Measurements from ENCODE around the gene DCDC2.
A peak's percentile ranks its signal among the peaks of the same experiment; 100 is the strongest.
"Not testable (repeated sequence)": the region's sequence is repeated elsewhere in the genome, so short reads cannot be mapped to it uniquely, and the experiment has no call there.

Gene DCDC2

GRCh38 chr6:24322924-24323323 is 34.9 kb downstream of the DCDC2 start:
- Mint-ChIP-seq H3K4me3 (no peak overlapping the region), H3K4me1 (no peaks in the 10 kb centered on the region), H3K27ac (no peak overlapping the region), H3K9me3 (no peaks in the 10 kb centered on the region), H3K36me3 (ENCODE audit: low read depth) (no peaks in the 10 kb centered on the region), H3K27me3 (peaks cover 23% of the 10 kb centered on the region)
- ATAC-seq (no peak), DNase-seq (no peak)

GRCh38 chr6:24322446-24322845 is 35.4 kb downstream of the DCDC2 start:
- H3K36me3 Mint-ChIP-seq (ENCODE audit: low read depth); ATAC-seq; H3K9me3 Mint-ChIP-seq; DNase-seq; H3K4me3 Mint-ChIP-seq; H3K27ac Mint-ChIP-seq; H3K4me1 Mint-ChIP-seq: not testable (repeated sequence)
- peaks cover 23% of the 10 kb centered on the region for H3K27me3 Mint-ChIP-seq

- ATAC-seq, result no peak
Measured at GRCh38 chr6:24321538-24322162, 36.2 kb downstream of the DCDC2 start.

GRCh38 chr6:24313251-24314141 is 44.4 kb downstream of the DCDC2 start:
- Mint-ChIP-seq H3K36me3 (ENCODE audit: low read depth) (no peaks in the 10 kb centered on the region), H3K4me1 (no peaks in the 10 kb centered on the region)

More at GRCh38 chr6:24321538-24322162, 36.2 kb downstream of the DCDC2 start:
- DNase-seq, result no peak
- no peak overlapping the region for H3K27ac Mint-ChIP-seq
- no peaks in the 10 kb centered on the region for H3K36me3 Mint-ChIP-seq (ENCODE audit: low read depth)
- no peak overlapping the region for H3K4me3 Mint-ChIP-seq
- H3K4me1 Mint-ChIP-seq, result no peaks in the 10 kb centered on the region
- H3K9me3 Mint-ChIP-seq, result no peaks in the 10 kb centered on the region
- H3K27me3 Mint-ChIP-seq, result peaks cover 21% of the 10 kb centered on the region

GRCh38 chr6:24311775-24312174 is 46.1 kb downstream of the DCDC2 start:
- not testable (repeated sequence) for H3K36me3 Mint-ChIP-seq (ENCODE audit: low read depth); H3K4me3 Mint-ChIP-seq; H3K9me3 Mint-ChIP-seq; H3K27ac Mint-ChIP-seq; DNase-seq; ATAC-seq; H3K4me1 Mint-ChIP-seq
- H3K27me3 Mint-ChIP-seq, result peaks cover 26% of the 10 kb centered on the region

More at GRCh38 chr6:24313251-24314141, 44.4 kb downstream of the DCDC2 start:
- Mint-ChIP-seq H3K27me3 (peaks cover 22% of the 10 kb centered on the region), H3K4me3 (no peak overlapping the region), H3K27ac (no peak overlapping the region), H3K9me3 (peaks cover 9% of the 10 kb centered on the region)
- DNase-seq, result no peak
- no peak for ATAC-seq

GRCh38 chr6:24307881-24308280 is 50.0 kb downstream of the DCDC2 start:
- H3K27ac Mint-ChIP-seq, result no peak overlapping the region
- no peak for ATAC-seq

GRCh38 chr6:24306936-24307335 is 50.9 kb downstream of the DCDC2 start:
- H3K27ac Mint-ChIP-seq, result no peak overlapping the region
- H3K36me3 Mint-ChIP-seq (ENCODE audit: low read depth), result no peaks in the 10 kb centered on the region
- DNase-seq, result no peak
- peaks cover 16% of the 10 kb centered on the region for H3K27me3 Mint-ChIP-seq
- H3K4me1 Mint-ChIP-seq, result no peaks in the 10 kb centered on the region
- ATAC-seq, result no peak
- H3K4me3 Mint-ChIP-seq, result no peak overlapping the region
- H3K9me3 Mint-ChIP-seq, result peaks cover 8% of the 10 kb centered on the region

More at GRCh38 chr6:24307881-24308280, 50.0 kb downstream of the DCDC2 start:
- no peaks in the 10 kb centered on the region for H3K36me3 Mint-ChIP-seq (ENCODE audit: low read depth)
- H3K4me1 Mint-ChIP-seq, result no peaks in the 10 kb centered on the region
- peaks cover 9% of the 10 kb centered on the region for H3K9me3 Mint-ChIP-seq
- no peak overlapping the region for H3K4me3 Mint-ChIP-seq
- peaks cover 10% of the 10 kb centered on the region for H3K27me3 Mint-ChIP-seq
- no peak for DNase-seq

- H3K4me3 Mint-ChIP-seq, result no peak overlapping the region
- H3K27ac Mint-ChIP-seq, result no peak overlapping the region
- H3K4me1 Mint-ChIP-seq, result no peaks in the 10 kb centered on the region
- no peaks in the 10 kb centered on the region for H3K36me3 Mint-ChIP-seq (ENCODE audit: low read depth)
- DNase-seq (no peak), ATAC-seq (no peak)
- peaks cover 16% of the 10 kb centered on the region for H3K27me3 Mint-ChIP-seq
- peaks cover 4% of the 10 kb centered on the region for H3K9me3 Mint-ChIP-seq
Measured at GRCh38 chr6:24306038-24306437, 51.8 kb downstream of the DCDC2 start.

- DNase-seq, result no peak
- Mint-ChIP-seq H3K27me3 (peaks cover 6% of the 10 kb centered on the region), H3K9me3 (peaks cover 11% of the 10 kb centered on the region), H3K36me3 (ENCODE audit: low read depth) (no peaks in the 10 kb centered on the region), H3K27ac (no peak overlapping the region), H3K4me3 (no peak overlapping the region), H3K4me1 (no peaks in the 10 kb centered on the region)
- ATAC-seq, result no peak
Measured at GRCh38 chr6:24296944-24297343, 60.9 kb downstream of the DCDC2 start.

- peaks cover 11% of the 10 kb centered on the region for H3K9me3 Mint-ChIP-seq
- not testable (repeated sequence) for H3K4me1 Mint-ChIP-seq; ATAC-seq; H3K36me3 Mint-ChIP-seq (ENCODE audit: low read depth); H3K27me3 Mint-ChIP-seq; H3K4me3 Mint-ChIP-seq; DNase-seq; H3K27ac Mint-ChIP-seq
Measured at GRCh38 chr6:24293852-24294251, 64.0 kb downstream of the DCDC2 start.

GRCh38 chr6:24287239-24287638 is 70.6 kb downstream of the DCDC2 start:
- no peaks in the 10 kb centered on the region for H3K9me3 Mint-ChIP-seq
- H3K36me3 Mint-ChIP-seq (ENCODE audit: low read depth), result no peaks in the 10 kb centered on the region
- no peaks in the 10 kb centered on the region for H3K27me3 Mint-ChIP-seq
- H3K4me1 Mint-ChIP-seq, result no peaks in the 10 kb centered on the region
- DNase-seq (no peak), ATAC-seq (no peak)
- no peak overlapping the region for H3K4me3 Mint-ChIP-seq
- H3K27ac Mint-ChIP-seq, result no peak overlapping the region

- no peak for DNase-seq
- Mint-ChIP-seq H3K4me1 (no peaks in the 10 kb centered on the region), H3K9me3 (no peaks in the 10 kb centered on the region), H3K27ac (no peak overlapping the region), H3K36me3 (ENCODE audit: low read depth) (no peaks in the 10 kb centered on the region), H3K4me3 (no peak overlapping the region), H3K27me3 (peaks cover 6% of the 10 kb centered on the region)
- no peak for ATAC-seq
Measured at GRCh38 chr6:24284006-24284405, 73.9 kb downstream of the DCDC2 start.

GRCh38 chr6:24283043-24283985 is 74.5 kb downstream of the DCDC2 start:
- H3K27ac Mint-ChIP-seq, result no peak overlapping the region
- H3K36me3 Mint-ChIP-seq (ENCODE audit: low read depth), result no peaks in the 10 kb centered on the region
- peak; percentile 86 for ATAC-seq

GRCh38 chr6:24274441-24275083 is 83.3 kb downstream of the DCDC2 start:
- ATAC-seq, result no peak
- Mint-ChIP-seq H3K4me1 (no peaks in the 10 kb centered on the region), H3K9me3 (no peaks in the 10 kb centered on the region), H3K27ac (no peak overlapping the region), H3K27me3 (peaks cover 1% of the 10 kb centered on the region), H3K4me3 (no peak overlapping the region), H3K36me3 (ENCODE audit: low read depth) (no peaks in the 10 kb centered on the region)
- DNase-seq, result no peak

More at GRCh38 chr6:24283043-24283985, 74.5 kb downstream of the DCDC2 start:
- Mint-ChIP-seq H3K27me3 (peaks cover 6% of the 10 kb centered on the region), H3K4me3 (no peak overlapping the region), H3K4me1 (no peaks in the 10 kb centered on the region), H3K9me3 (no peaks in the 10 kb centered on the region)
- peak; percentile 21 for DNase-seq
